Activated gamma-delta T cell (primary cell): ENCODE measurements around the gene MTCL1.

Experiments used
- DNase-seq: peaks from one replicate; lab custom pipeline; 2025; lab: John Stamatoyannopoulos, UW

Gene MTCL1

GRCh38 chr18:8810157-8810556 lies 104.8 kb downstream of the MTCL1 start:
- DNase-seq = no peak

DNA sequence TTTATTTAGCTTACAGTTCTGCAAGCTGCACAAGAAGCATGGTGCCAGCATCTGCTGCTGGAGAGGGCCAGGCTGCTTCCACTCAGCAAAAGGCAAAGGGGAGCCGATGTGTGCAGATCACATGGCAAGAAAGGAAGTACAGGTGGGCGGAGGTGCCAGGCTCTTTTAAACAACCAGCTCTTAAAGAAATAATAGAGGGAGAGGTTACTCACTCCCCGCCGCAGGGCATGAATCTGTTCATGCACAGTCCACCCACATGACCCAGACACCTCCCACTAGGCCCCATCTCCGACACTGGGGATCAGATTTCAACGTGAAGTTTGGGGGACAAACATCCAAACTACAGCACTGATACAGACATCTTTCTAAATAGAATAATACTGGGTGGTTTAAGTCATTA lies 105.8 kb downstream of the MTCL1 start:
- no peak for DNase-seq

DNA sequence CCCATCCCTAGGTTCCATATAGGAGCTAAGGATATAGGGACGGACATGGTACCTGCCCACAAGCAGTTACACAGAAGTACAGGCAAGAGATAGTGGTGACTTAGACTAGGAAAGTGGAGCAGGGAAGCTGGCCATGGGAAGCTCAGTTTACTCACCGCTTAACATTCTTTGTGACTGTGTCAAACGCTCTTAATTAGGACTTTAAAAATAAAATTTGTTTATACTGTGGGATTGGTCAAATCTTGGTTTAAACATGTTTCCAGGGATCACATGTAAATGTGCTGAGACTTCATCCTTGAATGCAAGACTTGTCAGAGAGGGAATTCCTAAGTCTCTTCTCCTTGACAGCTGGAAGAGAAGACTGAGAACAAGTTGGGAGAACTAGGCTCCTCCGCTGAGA lies 107.3 kb downstream of the MTCL1 start:
- no peak for DNase-seq

DNA sequence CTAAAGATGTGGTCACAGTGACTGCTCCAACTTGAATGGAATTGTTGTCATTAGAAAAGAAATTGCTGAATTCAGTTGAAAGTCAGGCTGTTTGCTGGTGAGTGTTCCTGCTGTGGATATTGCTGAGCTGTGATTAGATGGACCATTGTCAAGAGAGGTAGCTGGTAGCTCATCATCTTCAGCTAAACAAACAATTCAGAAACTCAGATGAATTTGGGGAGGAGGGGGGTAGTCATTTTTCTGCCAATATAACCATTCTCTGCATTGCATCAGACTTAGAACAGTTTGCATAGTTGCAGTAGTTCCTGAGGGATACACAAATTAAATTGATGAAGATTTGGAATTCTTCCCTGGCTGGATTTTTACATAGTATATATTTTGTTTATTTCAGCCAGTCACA lies 108.3 kb downstream of the MTCL1 start:
- DNase-seq = no peak

DNA sequence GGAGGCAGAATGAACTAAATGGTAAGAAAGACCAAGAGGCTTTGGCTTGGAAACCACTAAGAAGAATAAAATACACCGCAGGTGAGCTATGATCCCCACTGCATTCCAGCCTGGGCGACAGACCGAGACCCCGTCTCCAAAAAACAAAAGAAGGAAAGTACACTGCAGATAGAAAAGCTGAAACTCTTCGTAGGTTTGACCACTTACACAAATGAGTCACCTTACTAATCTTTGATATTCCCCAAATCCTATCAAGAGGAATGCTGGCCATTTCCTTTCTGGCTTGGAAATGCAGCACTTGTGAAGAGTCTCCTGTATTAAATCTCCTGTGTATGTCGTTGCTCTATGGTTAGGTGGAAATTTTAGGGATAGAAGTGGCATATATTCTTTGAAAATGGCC lies 108.8 kb downstream of the MTCL1 start:
- no peak for DNase-seq

GRCh38 chr18:8816220-8816619 lies 110.9 kb downstream of the MTCL1 start:
- no peak for DNase-seq

- DNase-seq = no peak
These were observed 111.5 kb downstream of the MTCL1 start for GRCh38 chr18:8816816-8817215.

GRCh38 chr18:8818982-8819381 lies 113.6 kb downstream of the MTCL1 start:
- no peak for DNase-seq

GRCh38 chr18:8820396-8821082 lies 115.2 kb downstream of the MTCL1 start:
- no peak for DNase-seq

GRCh38 chr18:8821083-8821465 lies 115.7 kb downstream of the MTCL1 start:
- no peak for DNase-seq

DNA sequence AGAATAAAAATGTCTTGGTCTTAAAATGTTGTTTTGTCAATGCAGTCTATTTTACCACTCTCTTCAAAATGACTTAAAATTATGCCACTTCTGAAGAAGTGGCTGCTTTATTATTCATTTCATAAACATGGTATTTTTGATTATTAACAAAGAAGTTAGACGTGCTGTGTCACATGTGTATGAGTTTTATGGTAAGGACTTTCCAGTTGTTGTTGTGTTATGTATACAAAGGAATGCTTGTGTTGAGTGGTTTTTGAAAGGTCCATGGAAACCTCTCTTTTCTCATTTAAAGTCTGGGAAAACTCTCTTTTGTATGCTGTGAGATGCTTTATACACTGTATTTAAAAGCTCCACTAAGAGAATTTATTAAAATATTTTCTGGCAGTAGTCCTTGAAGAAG lies 116.2 kb downstream of the MTCL1 start:
- DNase-seq = no peak

DNA sequence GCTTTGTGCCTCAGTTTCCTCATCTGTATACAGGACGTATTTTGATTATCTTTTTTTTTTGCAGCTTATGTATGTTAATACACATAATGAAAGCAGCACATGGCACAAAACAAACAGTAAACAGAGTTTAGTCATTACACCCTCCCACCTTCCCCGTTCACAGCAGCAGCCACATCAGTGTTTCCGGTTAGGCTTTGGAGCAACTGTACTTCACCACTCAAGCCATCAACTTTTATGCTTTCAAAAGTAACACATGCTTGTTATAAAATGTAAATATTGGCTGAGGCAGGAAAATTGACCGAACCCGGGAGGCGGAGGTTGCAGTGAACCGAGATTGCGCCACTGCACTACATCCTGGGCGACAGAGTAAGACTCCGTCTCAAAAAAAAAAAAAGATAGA lies 117.3 kb downstream of the MTCL1 start:
- no peak for DNase-seq

GRCh38 chr18:8823530-8823929 lies 118.2 kb downstream of the MTCL1 start:
- no peak for DNase-seq

GRCh38 chr18:8824846-8825245 lies 119.5 kb downstream of the MTCL1 start:
- no peak for DNase-seq

DNA sequence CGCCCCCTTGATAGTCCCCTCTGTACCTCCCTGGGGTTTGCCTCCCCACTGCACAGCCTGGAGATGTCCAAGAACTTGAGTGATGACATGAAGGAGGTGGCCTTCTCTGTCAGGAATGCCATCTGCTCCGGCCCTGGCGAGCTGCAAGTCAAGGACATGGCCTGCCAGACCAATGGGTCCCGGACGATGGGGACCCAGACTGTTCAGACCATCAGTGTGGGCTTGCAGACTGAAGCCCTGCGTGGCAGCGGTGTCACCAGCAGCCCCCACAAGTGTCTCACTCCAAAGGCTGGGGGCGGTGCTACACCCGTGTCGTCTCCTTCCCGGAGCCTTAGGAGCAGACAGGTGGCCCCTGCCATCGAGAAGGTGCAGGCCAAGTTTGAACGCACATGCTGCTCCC lies 119.9 kb downstream of the MTCL1 start:
- DNase-seq = no peak

DNA sequence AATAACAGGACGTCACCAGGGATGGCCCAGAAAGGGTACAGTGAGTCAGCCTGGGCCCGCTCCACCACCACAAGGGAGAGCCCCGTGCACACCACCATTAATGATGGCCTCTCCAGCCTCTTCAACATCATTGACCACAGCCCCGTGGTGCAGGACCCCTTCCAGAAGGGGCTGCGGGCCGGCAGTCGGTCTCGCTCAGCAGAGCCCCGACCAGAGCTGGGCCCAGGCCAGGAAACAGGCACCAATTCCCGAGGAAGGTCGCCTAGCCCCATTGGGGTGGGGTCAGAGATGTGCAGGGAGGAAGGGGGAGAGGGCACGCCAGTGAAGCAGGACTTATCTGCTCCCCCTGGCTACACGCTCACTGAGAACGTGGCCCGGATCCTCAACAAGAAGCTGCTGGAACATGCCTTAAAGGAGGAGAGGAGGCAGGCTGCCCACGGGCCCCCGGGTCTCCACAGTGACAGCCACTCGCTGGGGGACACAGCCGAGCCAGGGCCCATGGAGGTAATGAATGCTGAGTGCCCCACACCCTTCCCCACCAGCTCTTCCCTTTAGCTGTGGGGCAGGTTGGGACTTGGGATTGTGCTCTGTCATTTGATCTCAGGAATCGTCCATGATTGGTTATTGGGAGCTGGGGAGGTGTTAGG lies 120.5 kb downstream of the MTCL1 start:
- no peak for DNase-seq

DNA sequence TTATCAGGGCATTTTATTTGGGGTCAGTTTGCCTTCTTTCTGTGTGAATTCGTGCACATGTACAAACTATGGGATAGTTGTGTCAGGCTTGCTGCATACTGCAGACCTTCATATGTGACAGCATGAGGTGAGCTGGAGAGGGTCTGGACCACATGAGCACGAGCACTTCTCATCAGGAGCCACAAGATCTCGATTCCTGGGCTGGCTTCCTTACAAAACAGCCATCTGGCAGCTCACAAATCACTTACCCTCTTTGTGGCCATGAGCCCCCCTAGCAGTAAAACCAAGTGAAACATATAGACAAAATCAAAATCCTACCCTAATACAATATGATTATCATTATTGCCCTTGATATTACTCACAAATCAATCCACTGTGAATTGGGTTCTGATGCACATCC lies 121.2 kb downstream of the MTCL1 start:
- no peak for DNase-seq

- no peak for DNase-seq
These were observed 121.6 kb downstream of the MTCL1 start for GRCh38 chr18:8826971-8827370.

DNA sequence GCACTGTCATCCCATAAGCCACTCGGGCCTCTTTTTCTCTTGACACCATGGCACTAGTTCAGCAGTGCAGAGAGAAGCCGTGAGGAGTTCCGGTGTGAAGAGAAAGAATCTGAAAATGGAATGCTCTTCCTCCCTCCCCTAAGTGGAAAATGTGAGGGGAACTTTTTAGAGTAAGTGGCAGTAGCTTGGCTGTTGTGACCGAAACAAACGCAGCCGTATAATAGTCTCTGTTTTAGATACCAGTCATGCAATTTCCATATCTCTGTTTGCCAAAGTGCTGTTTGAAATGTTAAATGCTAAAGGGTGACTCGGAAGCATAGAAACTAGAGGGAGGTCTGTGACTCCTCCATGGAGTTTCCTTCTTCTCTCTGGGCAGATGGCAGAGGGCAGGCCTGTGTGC lies 122.9 kb downstream of the MTCL1 start:
- DNase-seq = no peak

DNA sequence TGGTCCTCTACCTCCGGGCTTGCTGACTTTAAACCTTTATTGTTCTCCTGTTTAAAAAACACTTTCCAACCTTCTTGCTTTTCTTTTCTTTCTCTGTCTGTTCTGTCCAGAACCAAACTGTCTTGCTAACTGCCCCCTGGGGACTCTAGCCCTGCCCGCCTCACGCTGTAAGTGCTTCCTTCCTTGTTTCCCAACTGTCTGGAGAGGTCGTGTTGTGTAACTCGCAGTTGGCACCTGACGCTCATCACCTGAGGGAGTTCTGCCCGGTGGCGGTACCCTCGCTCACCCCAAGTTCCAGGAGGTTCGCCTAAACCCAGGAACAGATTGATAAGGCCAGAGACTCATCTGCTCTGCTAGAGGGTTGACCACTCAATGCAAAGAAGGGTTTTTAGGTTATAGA lies 123.4 kb downstream of the MTCL1 start:
- no peak for DNase-seq

DNA sequence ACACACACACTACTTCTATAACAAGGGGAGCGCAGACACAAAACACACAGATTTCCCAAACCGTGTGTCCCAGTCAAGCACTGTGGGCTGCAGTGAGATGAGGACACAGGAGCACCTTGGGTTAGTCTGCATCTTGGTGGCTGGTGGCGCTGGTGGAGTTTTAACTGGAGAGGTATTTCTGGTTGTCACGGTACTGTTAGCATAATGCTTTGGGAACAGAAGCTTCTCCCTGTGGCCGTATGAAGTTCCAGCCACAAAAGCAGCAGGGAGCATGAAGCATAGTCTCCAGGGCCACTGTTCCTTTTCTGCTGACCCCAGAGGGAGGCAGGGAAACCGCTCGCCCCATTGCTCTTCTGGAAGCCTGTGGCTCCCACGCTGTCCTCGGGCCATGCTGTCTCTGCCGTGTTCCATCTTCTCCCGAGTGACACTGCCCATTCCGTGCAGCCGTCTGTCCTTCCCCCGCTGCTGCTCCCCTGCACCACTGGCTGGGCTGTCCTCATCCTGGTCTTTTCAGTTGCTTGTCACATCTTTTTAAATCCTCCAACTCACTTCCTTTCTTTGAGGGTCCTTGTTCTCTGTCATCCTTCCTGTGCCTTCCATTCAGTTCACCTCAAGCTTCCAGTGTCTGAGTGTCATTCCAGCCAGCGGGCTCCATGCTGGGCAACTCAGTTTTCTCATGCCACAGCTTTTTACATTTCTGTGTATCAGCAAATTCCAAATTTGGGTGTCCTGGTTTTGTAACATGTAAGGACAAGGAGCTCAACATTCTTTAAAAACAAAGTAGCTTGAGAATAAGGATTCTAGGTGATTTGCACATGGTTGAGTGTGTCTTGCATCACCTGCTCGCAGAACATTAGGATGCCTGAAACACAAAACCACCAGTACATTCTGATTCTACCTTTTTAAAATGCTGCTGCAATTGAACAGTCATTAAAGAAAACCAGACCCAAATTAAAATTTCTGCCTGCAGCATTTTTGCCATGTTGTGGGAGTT lies 125.0 kb downstream of the MTCL1 start:
- DNase-seq = no peak

GRCh38 chr18:8831112-8831511 lies 125.8 kb downstream of the MTCL1 start:
- DNase-seq = no peak

DNA sequence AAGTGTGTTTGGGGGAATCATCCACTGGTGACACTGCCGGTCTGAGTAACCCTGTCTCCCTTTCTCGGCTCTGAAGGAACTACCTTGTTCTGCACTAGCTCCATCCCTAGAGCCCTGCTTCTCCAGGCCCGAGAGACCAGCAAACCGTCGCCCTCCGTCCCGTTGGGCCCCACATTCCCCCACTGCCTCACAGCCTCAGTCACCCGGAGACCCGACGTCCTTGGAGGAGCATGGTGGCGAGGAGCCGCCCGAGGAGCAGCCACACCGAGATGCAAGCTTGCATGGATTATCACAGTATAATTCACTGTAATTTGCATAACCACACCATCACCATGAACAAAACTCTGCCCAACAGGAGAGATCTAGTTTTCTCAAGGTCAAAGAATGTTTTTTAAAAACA lies 126.2 kb downstream of the MTCL1 start:
- DNase-seq = no peak
